Measurements from ENCODE around the gene MED25. TPM values are rescaled to one million over a fixed set of nuclear protein-coding genes. Genes with fewer than 3 reads are reported as not detected.

The MED25 gene
- polyA plus RNA-seq, 2 of the 4 experiments (the other 2 are of a cell fraction): 20.4 to 40.1 TPM

- DNase-seq (ENCODE audit: low read depth in 1 of 2, low spot score in 1 of 2) (no peak), ATAC-seq (no peak), FAIRE-seq (no peak)
- Histone ChIP-seq H3K4me1 (peaks cover 5% of the 10 kb centered on the region; the same call in 1 of the 3 replicates), H3K4me2 (no peak overlapping the region), H3K9me3 (no peaks in the 10 kb centered on the region), H3K4me3 (no peak overlapping the region), H3K27ac (no peak overlapping the region; a peak in 1 of 6 replicates)
- CTCF ChIA-PET: no interaction called here
- WGBS (ENCODE audit: missing lambda C conversion rate): 94% methylated on average over 14 of the region's 26 CpGs
- TF ChIP-seq MYC (IDR thresholded peaks at IDR 0.05; ENCODE audit: borderline replicate concordance, low read length): no peak
- POLR2A ChIA-PET: no interaction called here
Observed at GRCh38 chr19:49791776-49792445, 26.2 kb upstream of the MED25 start.

- Histone ChIP-seq H3K4me2 (no peak overlapping the region), H3K4me1 (peaks cover 5% of the 10 kb centered on the region; the same call in 1 of the 3 replicates), H3K9me3 (no peaks in the 10 kb centered on the region), H3K4me3 (no peak overlapping the region), H3K27ac (peak overlapping the region in 1 of 2 experiments; percentile 0; a peak in 1 of 6 replicates)
- FAIRE-seq (no peak), ATAC-seq (peak; percentile 37 to 51; a peak in 4 of 6 replicates), DNase-seq (ENCODE audit: low read depth in 1 of 2, low spot score in 1 of 2) (no peak)
- no peak for TF ChIP-seq RFX5 (IDR thresholded peaks at IDR 0.05)
- no peak for TF ChIP-seq HEYL (CRISPR knock-in tag; IDR thresholded peaks at IDR 0.05)
- TF ChIP-seq ZNF302 (CRISPR knock-in tag; IDR thresholded peaks at IDR 0.05): no peak
- CTCF ChIA-PET: no interaction called here
- WGBS (ENCODE audit: missing lambda C conversion rate): 89% methylated on average over 20 of the region's 22 CpGs
- POLR2A ChIA-PET: no interaction called here
Observed at GRCh38 chr19:49792829-49793560, 25.1 kb upstream of the MED25 start.

GRCh38 chr19:49793561-49793840 is 24.6 kb upstream of the MED25 start:
- POLR2A ChIA-PET: no interaction called here
- DNase-seq (ENCODE audit: low read depth in 1 of 2, low spot score in 1 of 2): peak in 1 of 2 experiments; percentile 42
- peak overlapping the region in 1 of 2 experiments; percentile 0; a peak in 1 of 6 replicates for H3K27ac ChIP-seq
- H3K9me3 ChIP-seq: no peaks in the 10 kb centered on the region
- no peak for TF ChIP-seq HMGXB4 (CRISPR knock-in tag; IDR thresholded peaks at IDR 0.05; ENCODE audit: borderline replicate concordance)
- no peak for TF ChIP-seq BHLHE40 (IDR thresholded peaks at IDR 0.05; ENCODE audit: low read depth, low read length)
- no peak for TF ChIP-seq HDAC2 (IDR thresholded peaks at IDR 0.05)
- TF ChIP-seq SMC3 (IDR thresholded peaks at IDR 0.05): no peak
- TF ChIP-seq FOSL2 (IDR thresholded peaks at IDR 0.05): no peak
- TF ChIP-seq FOSL2 (CRISPR knock-in tag; IDR thresholded peaks at IDR 0.05): peak; percentile 60; the same call in 1 of the 2 replicates
- TF ChIP-seq REST (IDR thresholded peaks at IDR 0.05): no peak
- TF ChIP-seq FOSB (CRISPR knock-in tag; IDR thresholded peaks at IDR 0.05): no peak
- no peak for TF ChIP-seq TP53 (CRISPR knock-in tag; IDR thresholded peaks at IDR 0.05)
- no peak for TF ChIP-seq HOXA7 (CRISPR knock-in tag; IDR thresholded peaks at IDR 0.05)
- no peak overlapping the region for H3K4me3 ChIP-seq
- peak; percentile 30 to 49; a peak in 5 of 6 replicates for ATAC-seq
- peaks cover 5% of the 10 kb centered on the region; the same call in 1 of the 3 replicates for H3K4me1 ChIP-seq
- H3K4me2 ChIP-seq: no peak overlapping the region
- CTCF ChIA-PET: interaction anchor here (1.5 kb wide), 1 partner anchor 76 kb away, joined by 6 read pairs; no protein-coding TSS in a partner anchor
- no peak for FAIRE-seq
- WGBS (ENCODE audit: missing lambda C conversion rate): 67% methylated on average over 6 of the region's 6 CpGs

Data from A549 (cell line).